NCI-H2196 treated with DMSO at 0.1 percent for 48 hours (cell line): ENCODE results near the gene MARCHF2.

ENCODE experiments used
- DNase-seq: peaks from one replicate; lab custom pipeline; 2025; ENCODE audit not compliant: unreplicated experiment; lab: John Stamatoyannopoulos, UW

The MARCHF2 gene

DNA sequence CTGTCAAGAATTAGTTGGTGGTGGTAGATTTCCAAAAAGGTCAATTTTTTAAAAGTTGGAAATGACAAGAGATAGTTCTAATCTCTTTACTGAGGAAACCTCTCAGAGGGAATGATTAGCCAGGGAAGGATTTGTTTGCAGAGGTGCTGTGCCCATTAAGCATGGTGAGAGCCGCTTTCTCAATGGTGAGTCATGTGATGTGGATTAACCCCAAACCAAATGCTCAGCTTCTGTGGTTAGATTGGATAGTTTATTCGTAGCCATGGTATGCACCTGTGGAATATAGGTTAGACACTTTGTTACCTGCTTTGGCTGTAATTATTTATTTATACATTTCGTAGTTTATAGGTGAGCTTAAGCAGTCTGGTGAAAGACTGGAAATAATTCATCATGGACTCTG, 38.8 kb downstream of the MARCHF2 start:
- DNase-seq, result no peak

DNA sequence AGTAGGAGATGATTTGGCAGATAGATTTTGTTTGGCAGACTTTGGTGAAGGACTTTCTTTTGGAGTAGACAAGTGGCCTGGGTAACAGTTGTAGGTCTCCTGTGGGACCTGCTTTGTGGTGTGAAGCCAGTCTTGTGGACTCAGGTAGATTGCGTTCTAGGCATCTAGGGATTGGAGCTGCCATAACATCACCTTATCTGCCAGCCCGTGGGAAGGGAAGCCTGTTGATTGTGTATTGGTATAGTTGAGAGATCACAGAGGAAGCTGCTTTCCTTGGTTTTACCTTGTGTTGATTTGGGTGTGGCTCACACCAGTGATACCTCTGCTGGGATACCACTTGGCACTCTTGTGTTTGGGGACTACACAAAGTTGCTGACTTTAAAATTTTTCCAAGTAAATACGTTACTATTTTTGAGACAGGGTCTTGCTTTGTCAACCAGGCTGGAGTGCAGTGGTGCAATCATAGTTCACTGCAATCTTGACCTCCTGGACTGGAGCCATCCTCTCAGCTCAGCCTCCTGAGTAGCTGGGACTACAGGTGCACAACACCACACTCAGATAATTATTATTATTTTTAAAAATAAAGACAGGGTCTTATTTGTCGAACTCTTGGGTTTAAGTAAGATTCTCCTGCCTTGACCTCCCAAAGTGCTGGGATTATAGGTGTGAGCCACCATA, 39.5 kb downstream of the MARCHF2 start:
- DNase-seq, result no peak

DNA sequence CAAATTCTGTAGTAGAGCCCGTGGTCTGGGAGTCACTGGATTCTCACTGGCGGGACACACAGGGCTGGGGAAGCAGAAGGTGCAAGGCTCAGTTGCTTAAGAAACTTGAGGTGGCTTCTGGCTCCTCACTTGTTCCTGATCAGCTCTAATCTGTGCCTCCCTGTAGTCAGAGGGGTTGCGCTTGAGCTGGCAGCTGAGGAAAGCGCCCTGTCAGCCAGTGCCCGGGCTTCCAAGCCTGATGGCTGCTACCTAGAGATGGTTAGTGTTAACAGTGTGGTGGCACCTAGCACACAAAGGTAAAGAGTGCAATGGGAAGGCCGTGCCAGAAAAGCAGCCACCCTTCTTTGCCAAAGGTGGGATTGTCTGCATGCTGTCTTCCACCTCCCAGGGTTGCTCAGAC, 40.5 kb downstream of the MARCHF2 start:
- DNase-seq, result no peak

DNA sequence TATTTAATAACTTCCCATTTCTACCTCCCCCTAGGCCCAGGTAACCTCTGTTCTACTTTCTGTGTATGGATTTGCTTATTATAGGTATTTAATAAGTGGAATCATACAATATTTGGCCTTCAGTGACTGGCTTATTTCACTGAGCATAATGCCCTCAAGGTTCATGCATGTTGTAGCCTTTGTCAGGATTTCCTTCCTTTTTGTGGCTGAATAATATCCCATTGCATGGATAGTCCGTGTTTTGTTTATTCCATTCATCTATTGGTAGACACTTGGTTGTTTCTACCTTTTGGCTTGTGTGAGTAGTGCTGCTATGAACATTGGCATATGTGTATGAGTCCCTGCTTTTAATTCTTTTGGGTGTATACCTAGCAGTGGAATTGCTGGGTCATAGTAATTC, 41.1 kb downstream of the MARCHF2 start:
- DNase-seq, result no peak

DNA sequence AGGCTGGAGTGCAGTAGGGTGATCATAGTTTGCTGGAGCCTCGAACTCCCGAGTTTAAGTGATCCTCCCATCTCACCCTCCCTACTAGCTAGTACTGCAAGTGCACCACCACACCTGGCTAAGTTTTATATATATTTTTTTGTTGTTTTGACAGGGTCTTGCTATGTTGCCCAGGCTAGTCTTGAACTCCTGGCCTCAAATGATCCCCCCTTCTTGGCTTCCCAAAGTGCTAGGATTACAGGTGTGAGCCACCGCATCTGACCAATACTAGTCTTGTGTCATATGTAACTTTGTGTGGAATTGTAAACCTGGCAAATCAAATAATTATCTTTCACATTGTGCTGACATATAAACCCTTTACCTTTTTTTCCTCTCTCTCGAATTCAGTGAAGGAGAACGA, 41.9 kb downstream of the MARCHF2 start:
- no peak for DNase-seq

GRCh38 chr19:8456064-8456463, 43.0 kb downstream of the MARCHF2 start:
- DNase-seq, result no peak

DNA sequence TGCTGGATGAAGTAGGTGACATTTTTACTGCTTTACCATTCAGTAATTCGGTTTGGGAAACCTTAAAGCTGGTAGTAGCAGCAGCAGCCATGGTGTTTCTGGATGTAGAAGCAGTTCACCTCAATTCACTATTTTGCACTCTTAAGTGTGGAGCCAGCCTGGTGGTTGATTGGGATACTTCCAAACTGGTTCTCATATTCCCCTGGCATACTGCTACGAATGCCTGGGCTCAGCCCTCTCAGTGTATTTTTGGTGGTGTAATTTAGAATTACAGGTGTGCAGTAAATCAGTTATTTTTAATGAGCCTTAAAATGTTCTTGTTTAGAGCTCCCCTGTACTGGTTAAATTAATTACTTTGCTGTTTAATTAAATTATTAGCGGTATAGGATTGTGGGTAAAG, 44.1 kb downstream of the MARCHF2 start:
- no peak for DNase-seq

- no peak for DNase-seq
Measured at GRCh38 chr19:8457827-8458226, 44.7 kb downstream of the MARCHF2 start.

DNA sequence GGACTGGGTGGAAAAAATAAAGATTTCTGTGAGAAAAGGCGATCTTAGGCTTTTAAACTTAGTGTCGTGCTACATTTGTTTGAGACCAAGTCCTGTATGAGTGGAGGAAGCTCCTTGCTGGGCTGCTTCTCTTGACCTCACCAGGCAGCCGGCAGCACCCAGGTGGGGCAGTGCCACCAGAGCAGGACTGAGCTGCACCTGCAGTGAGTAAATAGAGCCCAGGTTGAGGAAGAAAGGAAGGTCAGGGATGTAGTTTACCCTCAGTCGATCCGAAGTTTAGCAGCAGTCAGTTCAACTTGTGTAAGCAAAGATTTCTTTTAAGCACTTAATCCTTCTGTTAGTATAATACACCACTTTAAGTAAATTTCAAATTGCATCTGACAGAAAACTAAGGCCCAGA, 45.3 kb downstream of the MARCHF2 start:
- no peak for DNase-seq

- DNase-seq, result no peak
Measured at GRCh38 chr19:8459095-8459494, 46.0 kb downstream of the MARCHF2 start.

DNA sequence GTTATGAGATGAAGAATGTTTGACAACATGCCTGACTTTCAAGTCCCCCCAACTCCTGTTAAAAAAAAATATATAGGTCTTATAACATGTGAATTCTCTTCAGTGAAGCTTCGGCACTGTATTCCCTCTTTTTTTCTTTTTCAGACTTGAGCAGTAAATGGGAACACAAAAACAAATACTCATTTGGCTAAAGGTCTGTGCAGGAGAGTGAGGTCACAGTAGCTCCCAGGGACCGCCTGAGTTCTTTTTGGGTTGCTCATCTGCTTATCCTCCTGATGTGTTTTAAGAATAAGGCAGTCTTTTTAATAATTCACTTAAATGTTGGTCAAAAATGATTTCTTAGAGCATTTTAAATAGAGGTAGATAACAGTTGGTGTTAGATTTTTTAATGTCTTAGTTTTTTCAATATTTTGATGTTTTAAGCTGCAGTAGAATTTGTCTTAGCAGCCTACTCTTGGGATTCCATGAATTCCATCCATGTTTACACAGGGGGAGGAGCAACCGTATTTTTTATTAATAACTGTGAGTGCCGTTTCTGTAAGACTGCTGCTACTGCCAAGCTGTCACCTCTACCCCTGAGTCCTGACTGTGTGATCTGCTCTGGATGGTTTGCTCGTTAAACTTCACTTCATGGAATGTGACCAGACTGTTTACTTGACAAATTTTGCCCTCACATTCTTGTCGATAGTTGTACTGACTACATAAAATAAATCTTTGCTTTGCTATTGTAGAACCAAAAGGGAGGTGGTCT, 46.6 kb downstream of the MARCHF2 start:
- DNase-seq, result no peak

- DNase-seq, result no peak
Measured at GRCh38 chr19:8460516-8461298, 47.6 kb downstream of the MARCHF2 start.

DNA sequence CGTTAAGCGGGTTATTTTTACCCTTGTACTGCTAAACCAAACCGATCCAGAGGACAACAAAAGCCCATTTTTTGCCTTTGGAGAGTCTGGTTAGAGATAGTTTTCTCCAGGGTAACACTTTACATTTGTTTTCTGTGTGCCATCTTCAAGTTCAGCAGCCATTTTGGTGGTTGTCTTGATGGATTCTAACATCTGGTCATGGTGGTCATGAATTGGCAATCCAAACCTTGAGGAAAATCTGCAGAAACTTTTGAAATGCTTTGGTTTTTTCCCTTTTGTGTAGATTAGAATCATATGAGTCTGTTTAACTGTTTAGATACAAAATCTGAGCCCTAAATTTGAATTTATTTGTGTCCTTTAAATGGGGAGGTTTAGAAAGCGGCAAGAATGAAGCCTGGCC, 48.3 kb downstream of the MARCHF2 start:
- no peak for DNase-seq

- DNase-seq, result no peak
Measured at GRCh38 chr19:8461891-8462290, 48.8 kb downstream of the MARCHF2 start.

GRCh38 chr19:8462571-8462970, 49.5 kb downstream of the MARCHF2 start:
- no peak for DNase-seq

GRCh38 chr19:8463365-8463764, 50.3 kb downstream of the MARCHF2 start:
- no peak for DNase-seq

DNA sequence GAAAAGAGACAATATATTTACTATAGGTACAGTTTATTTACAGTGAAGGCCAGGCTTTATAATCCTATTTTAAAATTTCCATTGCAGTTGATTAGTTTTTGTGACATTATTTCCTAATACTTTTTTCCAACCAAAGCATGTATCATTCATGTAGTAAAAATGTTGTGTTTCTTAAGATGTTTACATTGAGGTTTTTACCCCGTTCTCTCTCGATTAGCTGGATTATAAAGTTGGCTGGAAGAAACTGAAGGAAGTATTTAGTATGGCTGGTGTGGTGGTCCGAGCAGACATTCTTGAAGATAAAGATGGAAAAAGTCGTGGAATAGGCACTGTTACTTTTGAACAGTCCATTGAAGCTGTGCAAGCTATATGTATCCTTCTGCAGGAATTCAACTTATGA, 52.9 kb downstream of the MARCHF2 start:
- DNase-seq, result no peak

GRCh38 chr19:8468124-8468523, 55.0 kb downstream of the MARCHF2 start:
- DNase-seq, result no peak

DNA sequence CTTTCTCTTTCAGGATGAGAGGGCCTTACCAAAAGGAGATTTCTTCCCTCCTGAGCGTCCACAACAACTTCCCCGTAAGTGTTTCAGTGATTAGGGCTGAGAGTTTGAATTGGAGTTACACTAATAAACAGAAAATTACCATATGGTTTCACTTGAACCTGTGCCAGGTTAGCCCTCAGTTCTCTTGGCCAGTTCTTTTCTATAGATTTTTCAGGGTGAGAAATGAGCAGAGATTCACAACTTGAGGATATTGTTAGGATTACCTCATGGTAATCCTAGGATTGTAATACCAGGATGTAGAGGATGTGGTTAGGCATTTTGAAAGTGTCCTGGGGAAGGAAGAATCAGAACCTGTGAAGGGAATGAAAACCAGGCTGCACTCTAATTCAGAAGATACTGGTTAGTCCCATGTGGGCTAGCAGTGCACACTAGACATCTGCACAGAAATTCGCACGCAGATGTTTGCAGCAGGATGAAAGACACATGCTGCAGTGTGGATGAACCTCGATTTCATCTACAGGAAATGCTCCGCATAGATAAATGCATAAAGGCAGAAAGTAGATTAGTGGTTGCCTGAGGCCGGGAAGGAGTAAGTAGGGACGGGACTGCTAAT, 55.8 kb downstream of the MARCHF2 start:
- DNase-seq, result no peak

GRCh38 chr19:8469613-8470368, 56.7 kb downstream of the MARCHF2 start:
- no peak for DNase-seq
